GM12801 (cell line): ENCODE measurements around the gene RNF121.

Experiments used
- TF ChIP-seq, protein P1 (sequence below): IDR thresholded peaks from one replicate; pipeline ENCODE4 v1.5.1; 2011; ENCODE audit warnings: control low read depth; ENCODE audit not compliant: insufficient read length; ENCODE audit errors: extremely low read depth

Gene RNF121

DNA sequence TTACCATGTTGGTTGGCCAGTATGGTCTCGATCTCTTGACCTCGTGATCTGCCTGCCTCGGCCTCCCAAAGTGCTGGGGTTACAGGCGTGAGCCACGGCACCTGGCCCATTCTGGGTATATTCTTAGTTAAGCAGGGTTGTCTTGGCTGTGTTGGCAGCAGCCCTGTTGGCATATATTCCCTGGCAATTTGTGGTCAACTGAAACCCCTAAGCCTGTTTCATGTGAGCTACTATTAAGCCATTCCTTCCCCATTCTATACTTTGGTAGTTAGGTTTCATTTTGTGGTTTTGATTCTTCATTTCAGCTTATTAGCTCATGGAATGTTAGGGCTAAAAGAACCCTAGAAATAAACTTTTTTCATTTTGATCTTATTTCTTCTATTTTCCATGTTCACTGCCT, 47.7 kb downstream of the RNF121 start:
- TF ChIP-seq, protein P1, sequence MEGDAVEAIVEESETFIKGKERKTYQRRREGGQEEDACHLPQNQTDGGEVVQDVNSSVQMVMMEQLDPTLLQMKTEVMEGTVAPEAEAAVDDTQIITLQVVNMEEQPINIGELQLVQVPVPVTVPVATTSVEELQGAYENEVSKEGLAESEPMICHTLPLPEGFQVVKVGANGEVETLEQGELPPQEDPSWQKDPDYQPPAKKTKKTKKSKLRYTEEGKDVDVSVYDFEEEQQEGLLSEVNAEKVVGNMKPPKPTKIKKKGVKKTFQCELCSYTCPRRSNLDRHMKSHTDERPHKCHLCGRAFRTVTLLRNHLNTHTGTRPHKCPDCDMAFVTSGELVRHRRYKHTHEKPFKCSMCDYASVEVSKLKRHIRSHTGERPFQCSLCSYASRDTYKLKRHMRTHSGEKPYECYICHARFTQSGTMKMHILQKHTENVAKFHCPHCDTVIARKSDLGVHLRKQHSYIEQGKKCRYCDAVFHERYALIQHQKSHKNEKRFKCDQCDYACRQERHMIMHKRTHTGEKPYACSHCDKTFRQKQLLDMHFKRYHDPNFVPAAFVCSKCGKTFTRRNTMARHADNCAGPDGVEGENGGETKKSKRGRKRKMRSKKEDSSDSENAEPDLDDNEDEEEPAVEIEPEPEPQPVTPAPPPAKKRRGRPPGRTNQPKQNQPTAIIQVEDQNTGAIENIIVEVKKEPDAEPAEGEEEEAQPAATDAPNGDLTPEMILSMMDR: no peak

GRCh38 chr11:71977090-71977489, 48.2 kb downstream of the RNF121 start:
- TF ChIP-seq, protein P1: no peak

GRCh38 chr11:71977743-71978418, 49.0 kb downstream of the RNF121 start:
- TF ChIP-seq, protein P1: no peak

DNA sequence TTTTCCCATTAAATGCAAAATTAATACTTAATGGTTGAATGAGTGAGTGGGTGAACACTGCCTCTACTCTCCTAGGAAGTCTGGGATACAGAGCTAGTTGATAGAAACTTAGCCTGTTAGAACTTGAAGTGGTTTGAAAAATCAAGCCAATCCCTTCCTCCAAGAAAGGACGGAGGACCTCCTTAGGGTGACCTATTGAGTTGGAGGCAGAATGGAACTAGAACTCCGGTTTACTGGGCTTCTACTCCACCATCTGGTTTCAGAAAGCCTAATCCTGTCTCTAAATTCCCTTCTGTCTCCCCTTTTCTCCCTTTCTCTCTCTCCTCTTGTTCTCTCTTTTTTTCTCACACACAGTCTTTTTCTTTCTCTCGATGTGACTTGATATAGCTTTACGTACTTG, 50.2 kb downstream of the RNF121 start:
- TF ChIP-seq, protein P1: no peak

DNA sequence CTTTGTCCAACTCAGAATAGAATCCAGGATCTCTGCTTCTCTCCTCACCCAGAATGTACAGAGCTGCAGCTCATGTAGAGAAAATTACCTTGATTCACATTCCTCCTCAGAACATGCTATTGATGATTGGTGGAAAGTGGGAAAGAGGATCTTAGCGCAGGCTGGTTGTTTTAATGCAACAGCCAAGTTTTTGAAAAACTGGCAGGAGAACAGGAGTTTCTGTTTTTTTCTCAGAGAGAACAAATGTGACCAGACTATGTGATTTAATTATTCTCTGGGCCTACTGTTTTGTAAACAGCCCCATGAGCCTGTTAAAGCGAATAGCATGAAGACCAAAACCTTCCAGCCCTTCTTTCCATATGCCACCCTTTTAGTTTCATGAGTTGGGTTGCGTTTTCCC, 50.8 kb downstream of the RNF121 start:
- TF ChIP-seq, protein P1: no peak

- TF ChIP-seq, protein P1: no peak
Measured at GRCh38 chr11:71986131-71986530, 57.3 kb downstream of the RNF121 start.

- TF ChIP-seq, protein P1: no peak
Measured at GRCh38 chr11:71987521-71987920, 58.7 kb downstream of the RNF121 start.
